HG03354 (cell line): Measurements from ENCODE around the gene MPV17L.
"Not testable (repeated sequence)": the region's sequence is repeated elsewhere in the genome, so short reads cannot be mapped to it uniquely, and the experiment has no call there.

ENCODE experiments used
- ATAC-seq: cut with Tn5 transposase; IDR thresholded peaks from one replicate; pipeline ENCODE4 v1.9.1; 2021; ENCODE audit warnings: mild to moderate bottlenecking; ENCODE audit not compliant: unreplicated experiment, poor library complexity, severe bottlenecking

The MPV17L gene

GRCh38 chr16:15404792-15405191 lies 9.2 kb downstream of the MPV17L start:
- ATAC-seq: no peak

DNA sequence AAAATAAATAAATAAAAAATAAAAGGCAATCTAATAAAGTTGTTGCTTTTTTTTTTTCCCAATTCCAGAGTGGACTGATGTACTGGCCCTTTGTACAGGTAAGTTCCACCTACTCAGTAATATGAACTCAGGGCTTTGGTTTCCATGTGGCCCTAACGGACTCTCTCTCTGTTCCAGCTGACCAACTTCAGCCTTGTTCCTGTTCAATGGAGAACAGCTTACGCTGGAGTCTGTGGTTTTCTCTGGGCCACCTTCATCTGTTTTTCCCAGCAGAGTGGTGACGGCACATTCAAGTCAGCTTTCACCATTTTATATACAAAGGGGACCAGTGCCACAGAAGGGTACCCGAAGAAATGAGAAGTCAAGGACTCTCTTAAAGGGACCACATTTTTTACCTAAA lies 12.2 kb downstream of the MPV17L start:
- not testable (repeated sequence) for ATAC-seq

- not testable (repeated sequence) for ATAC-seq
These were observed 13.9 kb downstream of the MPV17L start for GRCh38 chr16:15409476-15409875.

GRCh38 chr16:15415511-15415985 lies 20.0 kb downstream of the MPV17L start:
- no peak for ATAC-seq

GRCh38 chr16:15417197-15417596 lies 21.6 kb downstream of the MPV17L start:
- ATAC-seq: no peak

DNA sequence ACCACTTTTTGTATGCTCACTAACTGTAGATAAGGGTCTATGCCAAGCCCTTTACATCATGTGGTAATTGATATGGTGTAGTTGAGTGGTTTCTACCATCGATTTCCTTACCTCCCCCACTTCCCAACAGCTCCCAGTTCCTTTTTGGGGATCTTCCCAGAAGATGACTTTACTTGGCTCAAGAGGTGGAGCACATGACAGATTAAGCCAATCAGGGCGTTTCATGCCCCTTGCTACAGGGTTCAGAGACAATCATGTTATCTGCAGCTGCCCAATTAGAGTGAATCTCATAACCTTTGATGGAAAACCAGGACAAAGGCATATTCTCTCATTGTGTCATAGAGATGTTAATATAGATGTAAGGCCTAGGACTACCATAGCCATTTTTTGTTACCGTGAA lies 22.7 kb downstream of the MPV17L start:
- no peak for ATAC-seq

DNA sequence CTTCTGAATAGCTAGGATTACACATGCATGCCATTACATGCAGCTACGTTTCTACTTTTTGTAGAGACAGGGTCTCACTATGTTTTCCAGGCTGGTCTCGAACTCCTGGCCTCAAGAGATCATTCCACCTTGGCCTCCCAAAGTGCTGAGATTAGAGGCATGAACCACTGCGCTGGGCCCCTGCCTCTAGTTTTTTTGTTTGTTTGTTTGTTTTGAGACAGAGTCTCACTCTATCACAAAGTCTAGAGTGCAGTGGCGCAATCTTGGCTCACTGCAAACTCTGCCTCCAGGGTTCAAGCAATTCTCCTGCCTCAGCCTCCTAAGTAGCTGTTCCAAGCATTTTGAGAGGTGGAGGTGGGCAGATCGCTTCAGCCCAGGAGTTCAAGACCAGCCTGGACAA lies 26.1 kb downstream of the MPV17L start:
- ATAC-seq: not testable (repeated sequence)

- no peak for ATAC-seq
These were observed 26.7 kb downstream of the MPV17L start for GRCh38 chr16:15422222-15422621.

DNA sequence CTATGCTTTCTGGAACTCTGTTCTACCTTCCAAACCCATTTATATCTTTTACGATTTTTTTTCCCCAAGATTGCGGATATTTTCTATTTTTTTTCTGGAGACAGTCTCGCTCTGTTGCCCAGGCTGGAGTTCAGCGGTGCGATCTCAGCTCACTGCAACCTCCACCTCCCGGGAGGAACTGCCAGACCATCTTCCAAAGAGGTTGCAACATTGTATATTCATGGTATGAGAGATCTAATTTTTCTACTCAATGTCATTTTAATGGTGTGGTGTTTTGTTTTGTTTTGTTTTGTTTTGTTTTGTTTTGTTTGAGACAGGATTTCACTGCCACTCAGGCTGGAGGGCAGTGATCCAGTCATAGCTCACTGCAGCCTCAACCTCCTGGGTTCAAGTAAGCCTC lies 30.3 kb downstream of the MPV17L start:
- ATAC-seq: no peak

- no peak for ATAC-seq
These were observed 31.2 kb downstream of the MPV17L start for GRCh38 chr16:15426796-15427195.

DNA sequence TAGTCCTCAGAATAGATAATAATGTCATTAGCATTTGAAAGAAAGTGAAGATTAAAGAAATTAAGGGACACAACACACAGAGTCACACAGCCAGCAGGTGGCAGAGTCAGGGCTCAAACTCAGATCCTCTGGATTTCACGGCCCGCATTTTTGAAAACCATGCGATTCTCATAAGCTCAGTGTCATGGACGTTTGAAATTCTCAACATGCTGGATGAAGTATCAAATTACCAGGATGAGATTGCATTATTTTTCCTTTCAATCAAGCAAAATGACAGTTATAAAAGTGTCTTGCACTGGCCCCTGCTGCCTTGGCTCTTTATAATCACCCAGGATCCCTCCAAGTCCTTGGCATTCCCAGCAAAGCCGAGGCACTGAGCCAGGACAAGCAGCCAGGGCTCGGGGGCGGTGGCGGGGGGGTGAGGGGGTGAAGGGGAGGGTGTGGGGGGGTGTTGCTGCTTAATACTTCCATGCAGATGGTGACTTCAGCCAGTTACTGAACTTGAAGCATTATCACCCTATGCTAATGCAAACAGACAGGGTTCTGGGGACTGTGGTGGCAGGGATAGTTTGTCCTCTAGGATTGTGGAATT lies 32.2 kb downstream of the MPV17L start:
- ATAC-seq: no peak

DNA sequence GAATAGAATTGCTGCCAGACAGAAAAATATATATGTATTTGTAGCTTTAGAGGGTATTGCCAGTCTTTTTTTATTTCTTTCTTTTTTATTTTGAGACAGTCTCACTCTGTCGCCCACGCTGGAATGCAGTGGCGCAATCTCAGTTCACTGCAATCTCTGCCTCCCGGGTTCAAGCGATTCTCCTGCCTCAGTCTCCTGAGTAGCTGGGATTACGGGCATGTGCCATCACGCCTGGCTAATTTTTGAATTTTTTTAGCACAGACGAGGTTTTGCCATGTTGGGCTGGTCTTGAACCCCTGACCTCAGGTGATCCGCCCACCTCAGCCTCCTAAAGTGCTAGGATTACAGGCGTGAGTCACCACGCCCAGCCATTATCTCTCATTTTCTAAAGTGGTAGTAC lies 35.3 kb downstream of the MPV17L start:
- ATAC-seq: not testable (repeated sequence)

DNA sequence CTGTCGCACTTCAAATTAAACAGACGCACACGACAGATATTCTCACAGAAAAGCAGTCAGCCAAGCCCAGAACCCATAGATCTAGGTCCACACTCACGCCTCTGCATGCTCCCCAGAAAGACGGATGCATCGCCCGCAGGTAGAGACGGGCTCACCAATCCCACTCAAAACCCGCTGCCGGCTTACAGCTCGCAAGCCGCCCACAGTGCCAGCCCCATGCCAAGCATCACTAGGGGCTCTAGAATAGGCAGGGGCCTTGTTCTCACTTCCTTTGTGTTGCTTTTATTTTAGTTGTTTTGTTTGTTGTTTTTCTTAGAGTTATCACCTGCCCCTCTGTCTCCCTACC lies 38.5 kb downstream of the MPV17L start:
- ATAC-seq: no peak

- no peak for ATAC-seq
These were observed 39.1 kb downstream of the MPV17L start, which contains the start of gene BMERB1 for GRCh38 chr16:15434425-15435215. BMERB1 (plus strand) TSS chr16:15434588; CDS start chr16:15434654, 66 bp downstream.

DNA sequence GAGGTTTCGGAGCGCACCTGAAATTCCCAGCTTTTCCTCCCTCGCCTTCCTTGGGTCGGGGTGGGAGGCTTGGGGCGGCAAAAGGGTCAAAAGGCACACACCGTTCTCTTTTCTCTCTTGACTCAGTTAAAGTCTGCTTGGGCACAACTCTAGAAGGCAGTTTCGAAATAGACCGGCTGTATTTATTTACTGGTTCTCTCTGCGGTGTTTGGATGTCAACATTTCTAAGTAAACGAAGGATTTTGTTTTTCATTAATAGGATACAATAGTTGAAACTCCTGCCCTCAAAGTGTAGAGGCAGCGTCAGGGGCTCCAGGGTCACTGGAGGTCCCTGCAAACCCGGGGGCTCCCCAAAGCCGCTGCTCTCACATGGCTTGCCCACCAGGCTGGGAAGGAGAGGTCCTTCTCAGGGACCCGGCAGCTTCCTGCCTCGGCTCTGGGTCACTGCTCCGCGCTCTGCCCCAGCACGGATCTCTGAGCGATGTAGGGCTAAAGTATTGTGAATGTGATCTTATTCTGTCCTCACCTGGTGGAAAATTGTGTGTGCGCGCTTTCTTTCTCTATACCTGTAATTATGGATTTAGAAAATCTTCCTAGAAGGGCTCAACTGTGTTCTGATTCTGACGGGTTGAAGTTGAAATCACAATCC lies 39.8 kb downstream of the MPV17L start:
- ATAC-seq: no peak

DNA sequence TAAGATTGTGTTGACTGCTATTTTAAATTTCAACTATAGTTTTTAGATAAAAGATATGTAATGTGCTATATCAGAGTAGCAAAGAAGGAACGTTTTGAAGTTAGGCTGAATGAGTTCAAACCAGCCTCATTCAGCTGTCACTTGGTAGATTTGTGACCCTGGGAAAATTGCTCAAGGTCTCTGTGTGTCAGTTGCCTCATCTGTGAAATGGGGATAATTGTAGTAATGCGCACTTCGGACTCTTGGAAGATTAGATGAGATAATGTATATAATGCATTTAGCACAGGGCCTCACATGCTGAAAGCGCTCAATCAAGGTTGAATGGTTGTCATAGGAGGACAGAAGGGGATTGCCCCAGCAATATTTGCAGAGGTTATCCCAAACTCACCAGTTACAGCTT lies 43.5 kb downstream of the MPV17L start:
- no peak for ATAC-seq

DNA sequence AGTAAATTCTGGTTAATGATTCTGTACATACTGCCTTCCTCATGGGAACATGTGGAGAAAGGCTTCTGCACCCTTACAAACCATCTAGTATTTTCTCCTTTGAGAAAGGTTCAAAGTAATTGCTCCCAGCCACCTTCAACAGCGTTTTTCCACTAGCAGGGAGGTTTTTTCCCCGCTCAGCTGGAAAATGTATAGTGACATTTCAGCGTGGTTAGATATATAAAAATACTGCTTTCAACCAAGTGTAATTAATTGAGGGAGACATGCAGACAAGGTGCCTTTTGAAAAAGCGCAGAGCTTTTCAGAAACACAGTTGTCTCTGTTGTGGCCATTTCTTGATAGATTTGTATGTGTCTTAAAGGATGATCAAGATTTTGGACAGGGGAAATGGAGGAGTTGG lies 44.0 kb downstream of the MPV17L start:
- ATAC-seq: no peak

- no peak for ATAC-seq
These were observed 45.3 kb downstream of the MPV17L start for GRCh38 chr16:15440852-15441251.

DNA sequence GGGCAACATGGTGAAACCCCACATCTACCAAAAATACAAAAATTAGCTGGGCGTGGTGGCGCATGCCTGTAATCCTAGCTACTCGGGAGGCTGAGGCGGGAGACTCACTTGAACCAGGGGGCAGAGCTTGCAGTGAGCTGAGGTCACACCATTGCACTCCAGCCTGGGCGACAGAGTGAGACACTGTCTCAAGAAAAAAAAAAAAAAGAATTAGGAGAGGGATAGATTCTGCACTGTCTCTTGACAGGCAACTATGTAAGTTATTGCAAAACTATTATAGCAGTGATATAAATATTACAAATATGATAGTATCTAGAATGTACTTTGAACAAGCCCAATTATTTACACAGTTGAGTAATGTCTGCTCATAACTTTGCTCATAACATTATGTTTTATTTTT lies 46.6 kb downstream of the MPV17L start:
- not testable (repeated sequence) for ATAC-seq

DNA sequence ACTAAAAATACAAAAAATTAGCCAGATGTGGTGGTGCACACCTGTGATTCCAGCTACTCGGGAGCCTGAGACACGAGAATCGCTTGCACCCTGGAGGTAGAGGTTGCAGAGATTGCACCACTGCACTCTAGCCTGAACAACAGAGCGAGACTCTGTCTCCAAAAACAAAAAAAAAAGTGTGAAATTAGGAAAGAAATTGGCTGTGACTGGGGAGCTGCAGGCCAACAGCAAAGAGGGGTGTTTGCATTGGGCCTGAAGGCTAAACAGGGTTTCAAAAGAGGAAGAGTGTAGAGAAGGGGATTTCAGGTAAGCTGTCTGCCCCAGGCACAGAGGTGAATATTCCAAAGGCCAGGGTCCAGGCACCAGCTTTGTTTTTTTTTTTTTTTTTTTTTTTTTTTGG lies 48.2 kb downstream of the MPV17L start:
- no peak for ATAC-seq

DNA sequence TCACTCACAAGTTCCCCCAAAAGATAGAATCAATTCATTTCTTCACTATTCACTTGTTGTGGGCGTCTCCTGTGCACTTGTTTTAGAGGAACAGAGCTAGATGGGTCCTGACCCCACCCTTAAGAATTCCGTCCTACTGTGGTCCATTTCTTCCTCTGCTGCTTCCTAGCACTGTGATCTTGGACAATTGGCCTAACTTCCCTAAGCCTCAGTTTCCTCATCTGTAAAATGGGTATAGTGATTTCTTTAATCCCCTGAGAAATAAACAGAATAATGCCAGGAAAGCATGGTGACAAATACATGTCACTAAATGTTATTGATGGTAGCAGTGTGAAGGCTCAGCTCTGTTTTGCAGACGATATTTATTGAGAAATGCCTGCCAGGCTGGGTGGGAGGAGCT lies 48.7 kb downstream of the MPV17L start:
- no peak for ATAC-seq
